GM23338 (cell line): ENCODE data around the gene CRYBG3. TPM values are rescaled to one million over a fixed set of nuclear protein-coding genes. Genes with fewer than 3 reads are reported as not detected.

Source experiments
- ATAC-seq: fragments of 200-7000 bp; cut with Tn5 transposase; 3 replicates; pipeline ENCODE4 v1.9.1; 2020
- DNase-seq: peaks from one replicate; pipeline ENCODE4 v3.0.0-alpha.2; 2015; ENCODE audit warnings: low spot score
- H2AFZ ChIP-seq: fragments of 200-600 bp; sonication (generic); 2 replicates; pipeline ENCODE4 v1.8.0; 2016; ENCODE audit warnings: antibody characterized with exemption, mild to moderate bottlenecking, moderate library complexity
- H3F3A ChIP-seq: fragments of 200-600 bp; sonication (generic); replicated peaks from 2 replicates; pipeline ENCODE4 v1.8.0; 2017; ENCODE audit warnings: antibody characterized with exemption, mixed run types, low read depth
- H3K27ac ChIP-seq: fragments of 200-600 bp; sonication (generic); 2 replicates; pipeline ENCODE4 v1.6.1; 2016; ENCODE audit warnings: low read depth
- H3K27me3 ChIP-seq: fragments of 200-600 bp; sonication (generic); 2 replicates; pipeline ENCODE4 v1.8.0; 2016; ENCODE audit warnings: mild to moderate bottlenecking, mixed run types, moderate library complexity; ENCODE audit not compliant: insufficient read depth
- H3K36me3 ChIP-seq: fragments of 200-600 bp; sonication (generic); 2 replicates; pipeline ENCODE4 v1.8.0; 2016; ENCODE audit warnings: mild to moderate bottlenecking; ENCODE audit not compliant: insufficient read depth
- H3K4me1 ChIP-seq: fragments of 200-600 bp; sonication (generic); 2 replicates; pipeline ENCODE4 v1.8.0; 2016; ENCODE audit warnings: mild to moderate bottlenecking, moderate library complexity; ENCODE audit not compliant: insufficient read depth
- H3K4me2 ChIP-seq: fragments of 200-600 bp; sonication (generic); 2 replicates; pipeline ENCODE4 v1.7.1; 2017; ENCODE audit warnings: mixed run types
- H3K4me3 ChIP-seq: fragments of 200-600 bp; sonication (generic); 2 replicates; pipeline ENCODE4 v1.6.1; 2016; ENCODE audit warnings: mixed run types
- H3K79me2 ChIP-seq: fragments of 200-600 bp; sonication (generic); replicated peaks from 2 replicates; pipeline ENCODE4 v1.8.0; 2017; ENCODE audit warnings: mild to moderate bottlenecking; ENCODE audit not compliant: insufficient read depth
- H3K9me2 ChIP-seq: fragments of 200-600 bp; sonication (generic); 2 replicates; pipeline ENCODE4 v1.8.0; 2017; ENCODE audit not compliant: insufficient read depth
- H4K20me1 ChIP-seq: fragments of 200-600 bp; sonication (generic); replicated peaks from 2 replicates; pipeline ENCODE4 v1.8.0; 2017; ENCODE audit warnings: mild to moderate bottlenecking; ENCODE audit not compliant: insufficient read depth
- H3K27ac Mint-ChIP-seq: 2 replicates; pipeline ENCODE4 v1.8.0; 2020; ENCODE audit warnings: inconsistent platforms, mild to moderate bottlenecking, moderate library complexity, mixed read lengths
- H3K27me3 Mint-ChIP-seq: 3 replicates; pipeline ENCODE4 v1.8.0; 2022; ENCODE audit warnings: low read depth, mild to moderate bottlenecking, moderate library complexity, mixed read lengths, inconsistent platforms; ENCODE audit not compliant: insufficient read depth, poor library complexity
- H3K36me3 Mint-ChIP-seq: 3 replicates; pipeline ENCODE4 v1.8.0; 2021; ENCODE audit warnings: low read depth, mild to moderate bottlenecking, inconsistent platforms, moderate library complexity, mixed read lengths
- H3K4me1 Mint-ChIP-seq: 3 replicates; pipeline ENCODE4 v1.8.0; 2020; ENCODE audit warnings: mild to moderate bottlenecking, inconsistent platforms, mixed read lengths
- H3K4me3 Mint-ChIP-seq: 3 replicates; pipeline ENCODE4 v1.8.0; 2021; ENCODE audit warnings: moderate library complexity, mild to moderate bottlenecking, inconsistent platforms, mixed read lengths
- H3K9me3 Mint-ChIP-seq: 3 replicates; pipeline ENCODE4 v1.8.0; 2020; ENCODE audit warnings: moderate library complexity, mild to moderate bottlenecking, inconsistent platforms, mixed read lengths
- CREB1 ChIP-seq: fragments of 250-450 bp; sonication (Bioruptor Pico); IDR thresholded peaks from 2 replicates; pipeline ENCODE4 v1.5.0; 2020; ENCODE audit warnings: low read depth, mild to moderate bottlenecking, moderate library complexity
- EZH2 ChIP-seq: fragments of 200-600 bp; sonication (generic); IDR thresholded peaks from one replicate; pipeline ENCODE4 v1.8.0; 2017; ENCODE audit warnings: antibody characterized with exemption, mild to moderate bottlenecking, low read depth; ENCODE audit not compliant: unreplicated experiment
- EZH2phosphoT487 ChIP-seq: fragments of 200-600 bp; sonication (generic); IDR thresholded peaks from one replicate; pipeline ENCODE4 v1.8.1; 2018; ENCODE audit warnings: antibody characterized with exemption; ENCODE audit not compliant: unreplicated experiment
- JUNB ChIP-seq: IDR thresholded peaks from one replicate; pipeline ENCODE4 v1.6.1; 2016; ENCODE audit warnings: antibody characterized with exemption; ENCODE audit not compliant: unreplicated experiment
- NANOG ChIP-seq: IDR thresholded peaks from 2 replicates; pipeline ENCODE4 v1.6.1; 2016; ENCODE audit warnings: antibody characterized with exemption, borderline replicate concordance
- POLR2AphosphoS5 ChIP-seq: IDR thresholded peaks from 2 replicates; pipeline ENCODE4 v1.6.1; 2016; ENCODE audit warnings: antibody characterized with exemption, low read depth
- STAT1 ChIP-seq: IDR thresholded peaks from one replicate; pipeline ENCODE4 v1.6.1; 2016; ENCODE audit warnings: antibody characterized with exemption; ENCODE audit not compliant: unreplicated experiment
- ZNF114 ChIP-seq: fragments of 250-450 bp; sonication (Bioruptor Pico); IDR thresholded peaks from 2 replicates; pipeline ENCODE4 v1.5.0; 2020; ENCODE audit warnings: mild to moderate bottlenecking, moderate library complexity
- ZNF331 ChIP-seq: fragments of 250-450 bp; sonication (Bioruptor Pico); IDR thresholded peaks from 2 replicates; pipeline ENCODE4 v1.5.0; 2020; ENCODE audit warnings: low read depth, mild to moderate bottlenecking, moderate library complexity
- polyA plus RNA-seq: library from polyadenylated mRNA; unstranded; fragments of >200 nt; fragmentation: Nextera tagmentation; extraction: Ambion mirVana; gene quantifications from 2 replicates; pipeline ENCODE4 v1.2.1, GENCODE V29; 2016
- total RNA-seq: library from RNA; depleted of rRNA; stranded (reverse); fragments of >200 nt; shearing (Covaris generic); gene quantifications from 2 replicates; pipeline ENCODE4 v1.2.3, GENCODE V29; 2014
- TF ChIP-seq, protein P1 (sequence below), 2 experiments: fragments of 200-600 bp in 1 of 2; sonication (generic) in 1 of 2; conservative IDR thresholded peaks; 2 replicates each; pipeline versions ENCODE4 v1.5.1 to v1.6.1; 2016 to 2017; ENCODE audit warnings: antibody characterized with exemption in 2 of 2, low read depth in 2 of 2, mild to moderate bottlenecking in 2 of 2, moderate library complexity in 1 of 2
- TF ChIP-seq, protein P2 (sequence below): IDR thresholded peaks from 2 replicates; pipeline ENCODE4 v1.6.1; 2016; ENCODE audit warnings: antibody characterized with exemption
- TF ChIP-seq, protein P3 (sequence below): IDR thresholded peaks from one replicate; pipeline ENCODE4 v1.6.1; 2018; ENCODE audit warnings: antibody characterized with exemption; ENCODE audit not compliant: unreplicated experiment

The CRYBG3 gene
- total and polyA plus RNA-seq, 2 experiments from 2014 or later, result 2.3 to 8.9 TPM

DNA sequence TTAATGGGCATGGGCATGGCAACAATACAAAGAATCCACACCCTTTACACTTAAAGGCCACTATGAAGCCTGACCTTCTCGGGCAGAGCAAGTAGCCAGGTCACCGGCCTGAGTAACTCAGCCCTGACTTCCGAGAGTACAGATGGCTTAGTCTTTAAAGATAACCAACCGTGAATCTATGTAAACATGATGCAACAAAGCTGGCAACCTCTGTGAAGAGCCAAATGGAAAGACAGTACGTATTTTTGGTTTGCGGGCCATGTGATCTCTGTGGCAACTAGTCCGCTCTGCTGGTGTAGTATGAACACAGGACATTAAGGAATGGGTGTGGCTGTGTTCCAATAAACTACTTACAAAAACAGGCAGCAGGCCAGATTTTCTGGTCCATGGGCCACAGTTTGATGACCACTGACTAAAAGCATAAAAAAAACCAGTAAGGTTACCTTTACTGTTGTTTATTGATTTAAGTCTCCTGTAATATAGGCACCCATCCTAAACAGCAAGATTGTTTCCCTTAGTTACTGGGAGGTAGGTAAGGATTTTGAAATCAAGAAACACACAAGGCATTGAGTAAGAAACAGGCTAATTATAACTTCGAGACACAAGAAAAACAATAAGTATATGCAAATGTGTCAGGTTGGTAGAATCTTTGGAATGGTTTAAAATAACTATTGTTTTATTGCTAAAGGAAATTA is 136.0 kb downstream of the CRYBG3 start:
- H3K4me3 Mint-ChIP-seq, result no peak overlapping the region
- TF ChIP-seq, protein P1, sequence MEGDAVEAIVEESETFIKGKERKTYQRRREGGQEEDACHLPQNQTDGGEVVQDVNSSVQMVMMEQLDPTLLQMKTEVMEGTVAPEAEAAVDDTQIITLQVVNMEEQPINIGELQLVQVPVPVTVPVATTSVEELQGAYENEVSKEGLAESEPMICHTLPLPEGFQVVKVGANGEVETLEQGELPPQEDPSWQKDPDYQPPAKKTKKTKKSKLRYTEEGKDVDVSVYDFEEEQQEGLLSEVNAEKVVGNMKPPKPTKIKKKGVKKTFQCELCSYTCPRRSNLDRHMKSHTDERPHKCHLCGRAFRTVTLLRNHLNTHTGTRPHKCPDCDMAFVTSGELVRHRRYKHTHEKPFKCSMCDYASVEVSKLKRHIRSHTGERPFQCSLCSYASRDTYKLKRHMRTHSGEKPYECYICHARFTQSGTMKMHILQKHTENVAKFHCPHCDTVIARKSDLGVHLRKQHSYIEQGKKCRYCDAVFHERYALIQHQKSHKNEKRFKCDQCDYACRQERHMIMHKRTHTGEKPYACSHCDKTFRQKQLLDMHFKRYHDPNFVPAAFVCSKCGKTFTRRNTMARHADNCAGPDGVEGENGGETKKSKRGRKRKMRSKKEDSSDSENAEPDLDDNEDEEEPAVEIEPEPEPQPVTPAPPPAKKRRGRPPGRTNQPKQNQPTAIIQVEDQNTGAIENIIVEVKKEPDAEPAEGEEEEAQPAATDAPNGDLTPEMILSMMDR (conservative IDR thresholded peaks at IDR 0.05; ENCODE audit: low read depth in 2 of 2), result no peak
- no peak for TF ChIP-seq CREB1 (CRISPR knock-in tag)
- no peak for TF ChIP-seq EZH2
- TF ChIP-seq EZH2phosphoT487, result no peak
- TF ChIP-seq NANOG, result no peak
- TF ChIP-seq ZNF331, result no peak
- no peak for TF ChIP-seq JUNB
- TF ChIP-seq ZNF114 (CRISPR knock-in tag), result no peak
- TF ChIP-seq, protein P2, sequence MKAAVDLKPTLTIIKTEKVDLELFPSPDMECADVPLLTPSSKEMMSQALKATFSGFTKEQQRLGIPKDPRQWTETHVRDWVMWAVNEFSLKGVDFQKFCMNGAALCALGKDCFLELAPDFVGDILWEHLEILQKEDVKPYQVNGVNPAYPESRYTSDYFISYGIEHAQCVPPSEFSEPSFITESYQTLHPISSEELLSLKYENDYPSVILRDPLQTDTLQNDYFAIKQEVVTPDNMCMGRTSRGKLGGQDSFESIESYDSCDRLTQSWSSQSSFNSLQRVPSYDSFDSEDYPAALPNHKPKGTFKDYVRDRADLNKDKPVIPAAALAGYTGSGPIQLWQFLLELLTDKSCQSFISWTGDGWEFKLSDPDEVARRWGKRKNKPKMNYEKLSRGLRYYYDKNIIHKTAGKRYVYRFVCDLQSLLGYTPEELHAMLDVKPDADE, result no peak
- TF ChIP-seq, protein P3, sequence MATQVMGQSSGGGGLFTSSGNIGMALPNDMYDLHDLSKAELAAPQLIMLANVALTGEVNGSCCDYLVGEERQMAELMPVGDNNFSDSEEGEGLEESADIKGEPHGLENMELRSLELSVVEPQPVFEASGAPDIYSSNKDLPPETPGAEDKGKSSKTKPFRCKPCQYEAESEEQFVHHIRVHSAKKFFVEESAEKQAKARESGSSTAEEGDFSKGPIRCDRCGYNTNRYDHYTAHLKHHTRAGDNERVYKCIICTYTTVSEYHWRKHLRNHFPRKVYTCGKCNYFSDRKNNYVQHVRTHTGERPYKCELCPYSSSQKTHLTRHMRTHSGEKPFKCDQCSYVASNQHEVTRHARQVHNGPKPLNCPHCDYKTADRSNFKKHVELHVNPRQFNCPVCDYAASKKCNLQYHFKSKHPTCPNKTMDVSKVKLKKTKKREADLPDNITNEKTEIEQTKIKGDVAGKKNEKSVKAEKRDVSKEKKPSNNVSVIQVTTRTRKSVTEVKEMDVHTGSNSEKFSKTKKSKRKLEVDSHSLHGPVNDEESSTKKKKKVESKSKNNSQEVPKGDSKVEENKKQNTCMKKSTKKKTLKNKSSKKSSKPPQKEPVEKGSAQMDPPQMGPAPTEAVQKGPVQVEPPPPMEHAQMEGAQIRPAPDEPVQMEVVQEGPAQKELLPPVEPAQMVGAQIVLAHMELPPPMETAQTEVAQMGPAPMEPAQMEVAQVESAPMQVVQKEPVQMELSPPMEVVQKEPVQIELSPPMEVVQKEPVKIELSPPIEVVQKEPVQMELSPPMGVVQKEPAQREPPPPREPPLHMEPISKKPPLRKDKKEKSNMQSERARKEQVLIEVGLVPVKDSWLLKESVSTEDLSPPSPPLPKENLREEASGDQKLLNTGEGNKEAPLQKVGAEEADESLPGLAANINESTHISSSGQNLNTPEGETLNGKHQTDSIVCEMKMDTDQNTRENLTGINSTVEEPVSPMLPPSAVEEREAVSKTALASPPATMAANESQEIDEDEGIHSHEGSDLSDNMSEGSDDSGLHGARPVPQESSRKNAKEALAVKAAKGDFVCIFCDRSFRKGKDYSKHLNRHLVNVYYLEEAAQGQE, result no peak
- no peak for TF ChIP-seq STAT1
- no peak for TF ChIP-seq POLR2AphosphoS5

More for the DNA sequence above, 136.0 kb downstream of the CRYBG3 start:
- Histone ChIP-seq H2AFZ (no peak overlapping the region), H4K20me1 (no peaks in the 10 kb centered on the region), H3K27ac (no peak overlapping the region), H3K27me3 (no peaks in the 10 kb centered on the region), H3K79me2 (no peaks in the 10 kb centered on the region), H3K4me1 (no peaks in the 10 kb centered on the region), H3F3A (no peaks in the 10 kb centered on the region), H3K4me2 (no peak overlapping the region), H3K4me3 (no peak overlapping the region), H3K9me2 (no peaks in the 10 kb centered on the region), H3K36me3 (no peaks in the 10 kb centered on the region; the same call in 1 of the 2 replicates)
- Mint-ChIP-seq H3K27me3 (no peaks in the 10 kb centered on the region), H3K36me3 (no peaks in the 10 kb centered on the region; the same call in 1 of the 3 replicates), H3K9me3 (no peaks in the 10 kb centered on the region), H3K4me1 (peaks cover 6% of the 10 kb centered on the region; the same call in 2 of the 3 replicates), H3K27ac (no peak overlapping the region)
- DNase-seq, result no peak
- ATAC-seq, result no peak
